NCI-H1105 (cell line): ENCODE measurements around the gene CNDP1.

ENCODE experiments used
- DNase-seq: peaks from one replicate; lab custom pipeline; 2025; lab: John Stamatoyannopoulos, UW

The CNDP1 gene

DNA sequence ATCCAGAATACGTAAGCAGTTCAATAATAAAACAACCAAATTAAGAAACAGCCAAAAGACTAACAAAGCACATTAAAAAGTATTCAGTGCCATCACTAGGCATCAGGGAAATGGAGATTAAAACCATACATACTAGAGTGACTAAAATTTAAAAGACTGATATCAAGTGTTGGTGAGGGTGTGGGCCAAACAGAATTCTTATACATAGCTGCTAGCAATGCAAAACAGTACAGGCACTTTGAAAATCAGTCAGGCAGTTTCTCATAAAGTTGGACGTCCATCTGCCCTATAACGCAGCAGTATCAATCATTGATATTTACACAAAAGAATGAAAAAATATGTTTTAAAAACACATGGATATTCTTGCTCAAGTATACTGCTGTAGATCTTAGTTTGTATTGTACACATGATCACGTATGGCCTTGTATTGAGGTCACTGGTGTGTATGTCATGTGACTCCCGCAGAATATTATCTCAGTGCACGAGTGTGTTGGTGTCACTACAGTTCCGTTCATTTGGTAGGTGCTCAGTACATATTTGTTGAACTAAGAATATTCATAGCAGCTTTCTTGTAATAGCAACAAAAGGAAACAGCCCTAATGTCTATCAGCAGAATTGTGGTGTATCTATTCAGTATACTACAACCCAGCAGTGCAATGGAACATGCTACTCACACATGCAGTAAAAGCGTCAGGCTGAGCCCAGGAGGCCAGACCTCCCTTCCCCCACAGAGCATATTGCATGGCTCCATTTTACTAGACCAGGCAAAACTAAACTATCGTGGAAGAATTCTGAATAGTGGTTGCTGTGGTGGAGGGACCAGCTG is 92.0 kb downstream of the CNDP1 start:
- no peak for DNase-seq

DNA sequence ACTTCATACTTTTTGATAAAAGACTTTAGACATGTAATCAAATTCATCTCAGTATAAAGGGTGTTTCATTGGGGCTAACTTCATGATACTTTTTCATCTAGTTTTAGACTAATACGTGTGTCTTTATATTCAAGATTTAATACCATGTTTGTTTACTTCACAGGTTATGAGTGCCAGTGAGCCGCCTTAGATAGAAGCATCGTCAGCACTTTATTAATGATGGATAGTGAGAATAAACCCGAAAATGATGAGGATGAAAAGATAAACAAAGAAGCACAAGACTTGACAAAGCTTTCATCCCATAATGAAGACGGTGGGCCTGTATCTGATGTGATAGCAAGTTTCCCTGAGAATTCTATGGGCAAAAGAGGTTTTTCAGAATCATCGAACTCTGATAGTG is 96.5 kb downstream of the CNDP1 start:
- DNase-seq: no peak

DNA sequence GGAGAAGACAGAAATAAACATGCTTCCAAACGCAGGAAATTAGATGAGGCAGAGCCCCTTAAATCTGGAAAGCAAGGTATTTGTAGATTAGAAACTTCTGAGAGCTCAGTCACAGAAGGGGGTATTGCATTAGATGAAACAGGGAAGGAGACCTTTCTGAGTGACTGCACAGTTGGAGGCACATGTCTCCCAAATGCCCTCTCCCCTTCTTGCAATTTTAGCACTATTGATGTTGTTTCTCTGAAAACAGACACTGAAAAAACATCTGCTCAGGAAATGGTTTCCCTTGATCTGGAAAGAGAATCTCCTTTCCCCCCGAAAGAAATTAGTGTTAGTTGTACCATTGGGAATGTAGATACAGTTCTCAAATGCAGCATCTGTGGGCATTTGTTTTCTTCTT is 96.9 kb downstream of the CNDP1 start:
- no peak for DNase-seq

DNA sequence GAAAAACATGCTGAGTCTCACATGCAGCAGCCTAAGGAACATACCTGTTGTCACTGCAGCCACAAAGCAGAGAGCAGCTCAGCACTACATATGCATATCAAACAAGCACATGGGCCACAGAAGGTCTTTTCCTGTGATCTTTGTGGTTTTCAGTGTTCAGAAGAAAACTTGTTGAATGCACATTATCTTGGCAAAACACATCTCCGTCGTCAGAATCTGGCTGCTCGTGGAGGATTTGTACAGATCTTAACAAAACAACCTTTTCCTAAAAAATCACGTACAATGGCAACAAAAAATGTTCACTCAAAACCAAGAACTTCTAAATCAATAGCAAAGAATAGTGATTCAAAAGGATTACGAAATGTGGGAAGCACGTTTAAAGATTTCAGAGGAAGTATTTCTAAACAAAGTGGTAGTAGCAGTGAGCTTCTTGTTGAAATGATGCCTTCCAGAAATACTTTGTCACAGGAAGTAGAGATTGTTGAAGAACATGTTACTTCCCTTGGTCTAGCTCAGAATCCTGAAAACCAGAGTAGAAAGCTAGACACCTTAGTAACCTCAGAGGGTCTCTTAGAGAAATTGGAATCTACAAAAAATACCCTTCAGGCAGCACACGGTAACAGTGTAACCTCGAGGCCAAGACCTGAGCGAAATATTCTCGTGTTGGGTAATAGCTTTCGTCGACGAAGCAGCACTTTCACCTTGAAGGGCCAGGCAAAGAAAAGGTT is 97.5 kb downstream of the CNDP1 start:
- DNase-seq: no peak

DNA sequence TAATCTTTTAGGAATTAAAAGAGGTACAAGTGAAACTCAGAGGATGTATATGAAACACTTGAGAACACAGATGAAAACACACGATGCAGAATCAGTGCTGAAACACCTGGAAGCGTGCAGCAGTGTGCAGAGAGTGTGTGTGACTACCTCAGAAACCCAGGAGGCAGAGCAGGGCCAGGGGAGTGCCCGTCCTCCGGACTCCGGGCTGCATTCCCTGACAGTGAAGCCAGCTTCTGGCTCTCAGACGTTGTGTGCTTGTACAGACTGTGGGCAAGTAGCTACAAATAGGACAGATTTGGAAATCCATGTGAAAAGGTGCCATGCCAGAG is 98.0 kb downstream of the CNDP1 start:
- no peak for DNase-seq

DNA sequence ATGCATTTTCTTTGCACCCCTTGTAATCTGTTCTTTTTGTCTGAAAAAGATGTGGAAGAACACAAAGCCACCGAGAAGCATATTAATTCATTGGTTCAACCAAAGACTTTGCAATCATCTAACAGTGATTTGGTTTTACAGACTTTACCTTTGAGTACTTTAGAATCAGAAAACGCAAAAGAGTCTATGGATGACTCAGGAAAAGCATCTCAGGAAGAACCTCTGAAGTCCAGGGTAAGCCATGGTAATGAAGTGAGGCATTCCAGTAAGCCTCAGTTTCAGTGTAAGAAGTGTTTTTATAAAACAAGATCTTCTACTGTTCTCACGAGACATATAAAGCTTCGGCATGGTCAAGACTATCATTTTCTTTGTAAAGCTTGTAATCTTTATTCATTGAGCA is 98.6 kb downstream of the CNDP1 start:
- DNase-seq: no peak

DNA sequence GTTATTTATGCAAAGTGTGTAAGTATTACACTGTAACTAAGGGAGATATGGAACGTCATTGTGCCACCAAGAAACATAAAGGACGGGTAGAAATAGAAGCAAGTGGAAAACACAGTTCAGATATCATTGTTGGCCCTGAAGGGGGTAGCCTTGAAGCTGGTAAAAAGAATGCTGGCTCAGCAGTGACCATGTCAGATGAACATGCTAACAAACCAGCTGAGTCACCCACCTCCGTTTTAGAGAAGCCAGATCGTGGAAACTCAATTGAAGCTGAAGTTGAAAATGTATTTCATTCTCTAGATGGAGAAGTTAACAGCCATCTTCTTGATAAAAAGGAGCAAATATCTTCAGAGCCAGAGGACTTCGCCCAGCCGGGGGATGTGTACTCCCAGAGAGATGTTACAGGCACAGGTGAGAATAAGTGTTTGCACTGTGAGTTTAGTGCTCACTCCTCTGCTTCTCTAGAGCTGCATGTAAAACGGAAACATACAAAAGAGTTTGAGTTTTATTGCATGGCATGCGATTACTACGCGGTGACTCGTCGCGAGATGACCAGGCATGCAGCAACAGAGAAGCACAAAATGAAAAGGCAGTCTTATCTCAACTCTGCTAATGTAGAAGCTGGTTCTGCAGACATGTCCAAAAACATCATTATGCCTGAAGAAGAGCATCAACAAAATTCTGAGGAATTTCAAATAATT is 99.5 kb downstream of the CNDP1 start:
- DNase-seq: no peak

DNA sequence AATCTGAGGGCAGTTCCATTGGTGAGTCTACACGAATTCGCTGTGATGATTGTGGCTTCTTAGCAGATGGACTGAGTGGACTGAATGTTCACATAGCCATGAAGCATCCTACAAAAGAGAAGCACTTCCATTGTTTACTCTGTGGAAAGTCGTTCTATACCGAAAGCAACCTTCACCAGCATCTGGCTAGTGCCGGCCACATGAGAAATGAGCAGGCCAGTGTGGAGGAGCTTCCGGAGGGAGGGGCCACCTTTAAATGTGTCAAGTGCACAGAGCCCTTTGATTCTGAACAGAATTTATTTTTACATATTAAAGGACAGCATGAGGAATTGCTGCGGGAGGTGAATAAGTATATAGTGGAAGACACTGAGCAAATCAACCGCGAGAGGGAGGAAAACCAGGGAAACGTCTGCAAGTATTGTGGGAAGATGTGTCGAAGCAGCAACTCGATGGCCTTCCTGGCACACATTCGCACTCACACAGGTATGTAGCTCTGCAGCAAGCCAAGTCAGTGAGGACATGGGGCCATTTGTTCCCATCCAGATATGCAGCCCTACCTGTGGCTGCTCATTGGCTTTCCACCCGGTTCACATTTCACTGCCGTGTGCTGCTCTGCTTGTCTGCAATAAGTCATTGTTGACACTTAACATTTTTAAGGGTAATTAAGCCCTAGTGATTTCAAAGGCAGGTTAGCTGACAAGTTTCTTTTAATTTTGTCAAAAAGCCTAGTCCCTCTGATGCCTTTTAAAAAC is 101.1 kb downstream of the CNDP1 start:
- DNase-seq: peak; percentile 66
